Subcutaneous adipose tissue (tissue), 4 donors: ENCODE results near the gene GET3. TPM values are rescaled to one million over a fixed set of nuclear protein-coding genes. Genes with fewer than 3 reads are reported as not detected.

Experiments used
- CTCF ChIP-seq: fragments of 450-650 bp; IDR thresholded peaks from one replicate; pipeline ENCODE4 v1.5.1; 2016; ENCODE audit warnings: low read depth, mild to moderate bottlenecking, control low read depth, antibody characterized with exemption, moderate library complexity
- small RNA-seq: library from RNA; depleted of rRNA; stranded (forward); fragments of <200 nt; gene quantifications from one replicate; pipeline ENCODE3, GENCODE V24; 2016
- total RNA-seq, 4 donors: library from RNA; depleted of rRNA; stranded (reverse); fragments of >200 nt; gene quantifications; one replicate each; pipeline ENCODE4 v1.1.0, GENCODE V29; 2016

Gene GET3
- total RNA-seq, 4 donors from 2014 or later = 35.1 to 53.5 (median 43.4) TPM

GRCh38 chr19:12797141-12797587 is 59.9 kb downstream of the GET3 start:
- TF ChIP-seq CTCF = no peak

Small RNA genes lying within 50 kb of the gene (small RNA-seq; reads per million reads assigned to genes)
- gene MIR5684 (not detected), gene SNORD41 (1,359 reads per million, percentile 99 among the genes with 10 or more reads in this experiment)

Other genes starting within 250 kb of the GET3 start
- gene ZNF564, start 186.0 kb upstream of the GET3 start, total RNA-seq = 10 to 100 TPM; 10.7 to 15.0 (median 14.3) TPM
- gene ZNF490, start 126.7 kb upstream of the GET3 start, total RNA-seq = 1 to 10 TPM; 5.7 to 9.2 (median 7.8) TPM
- 10 to 100 TPM; 21.2 to 26.0 (median 24.9) TPM for gene ZNF791, start 126.6 kb upstream of the GET3 start, total RNA-seq
- gene MAN2B1, start 70.8 kb upstream of the GET3 start, total RNA-seq = 100 to 1,000 TPM in 2 of 4 donors, 10 to 100 TPM in 2; 61.0 to 186 (median 88.5) TPM
- 10 to 100 TPM in 1 of 4 donors, 1 to 10 TPM in 3; 5.7 to 11.6 (median 8.6) TPM for gene WDR83, start 70.7 kb upstream of the GET3 start, total RNA-seq
- gene DHPS, start 55.6 kb upstream of the GET3 start, total RNA-seq = 10 to 100 TPM; 49.9 to 85.7 (median 75.7) TPM
- not detected for gene GNG14, start 49.5 kb upstream of the GET3 start, total RNA-seq
- 1 to 10 TPM; 2.6 to 3.7 (median 2.7) TPM for gene FBXW9, start 40.9 kb upstream of the GET3 start, total RNA-seq
- gene TNPO2, start 13.6 kb upstream of the GET3 start, total RNA-seq = 10 to 100 TPM; 42.6 to 66.3 (median 61.3) TPM
- 100 to 1,000 TPM; 163 to 417 (median 304) TPM for gene TRIR, start 2.8 kb upstream of the GET3 start, total RNA-seq
- not detected for gene BEST2, start 14.3 kb downstream of the GET3 start, total RNA-seq
- 100 to 1,000 TPM in 1 of 4 donors, 10 to 100 TPM in 3; 17.1 to 290 (median 36.9) TPM for gene HOOK2, start 38.1 kb downstream of the GET3 start, total RNA-seq
- gene JUNB, start 54.0 kb downstream of the GET3 start, total RNA-seq = 100 to 1,000 TPM in 3 of 4 donors, 10 to 100 TPM in 1; 77.6 to 304 (median 155) TPM
- 100 to 1,000 TPM; 124 to 217 (median 135) TPM for gene PRDX2, start 64.3 kb downstream of the GET3 start, total RNA-seq
- gene THSD8, start 64.6 kb downstream of the GET3 start, total RNA-seq = 1 to 10 TPM in 1 of 4 donors, not detected in 3; 1.3 TPM
- gene RNASEH2A, start 69.1 kb downstream of the GET3 start, total RNA-seq = 1 to 10 TPM; 3.6 to 7.5 (median 5.1) TPM
- gene RTBDN, start 97.1 kb downstream of the GET3 start, total RNA-seq = not detected
- under 1 TPM in 1 of 4 donors, not detected in 3; 0.17 TPM for gene MAST1, start 101.0 kb downstream of the GET3 start, total RNA-seq
- gene DNASE2, start 144.0 kb downstream of the GET3 start, total RNA-seq = 10 to 100 TPM; 24.9 to 74.8 (median 48.2) TPM
- gene KLF1, start 149.7 kb downstream of the GET3 start, total RNA-seq = not detected
- gene GCDH, start 153.7 kb downstream of the GET3 start, total RNA-seq = 10 to 100 TPM; 34.9 to 98.5 (median 46.0) TPM
- gene SYCE2, start 181.8 kb downstream of the GET3 start, total RNA-seq = not detected
- gene FARSA, start 196.2 kb downstream of the GET3 start, total RNA-seq = 10 to 100 TPM; 20.1 to 28.6 (median 22.9) TPM
- gene CALR, start 201.1 kb downstream of the GET3 start, total RNA-seq = 100 to 1,000 TPM; 222 to 414 (median 307) TPM
- gene RAD23A, start 208.4 kb downstream of the GET3 start, total RNA-seq = 100 to 1,000 TPM in 1 of 4 donors, 10 to 100 TPM in 3; 52.2 to 123 (median 84.5) TPM
- 10 to 100 TPM; 25.3 to 48.8 (median 31.7) TPM for gene GADD45GIP1, start 219.7 kb downstream of the GET3 start, total RNA-seq
- gene DAND5, start 232.1 kb downstream of the GET3 start, total RNA-seq = not detected